D721Med (cell line): ENCODE data around the gene GFRA1.

ENCODE experiments used
- DNase-seq: peaks from one replicate; pipeline ENCODE4 v3.0.0; 2011; ENCODE audit warnings: low spot score; ENCODE audit not compliant: insufficient read length
- FAIRE-seq: peaks from 2 replicates; lab custom pipeline; 2011; peaks lifted over from hg19 to GRCh38; lab: Jason Lieb, UNC
- CTCF ChIP-seq: IDR thresholded peaks from 2 replicates; pipeline ENCODE4 v1.5.1; 2012; ENCODE audit warnings: mild to moderate bottlenecking, control low read depth; ENCODE audit not compliant: insufficient read depth; ENCODE audit errors: missing control alignments

Gene GFRA1

GRCh38 chr10:116287906-116288501 is 15.0 kb upstream of the GFRA1 start:
- FAIRE-seq (no peak), DNase-seq (no peak)
- TF ChIP-seq CTCF, result peak; percentile 90

GRCh38 chr10:116286626-116287200 is 13.7 kb upstream of the GFRA1 start:
- DNase-seq (no peak), FAIRE-seq (no peak)
- TF ChIP-seq CTCF, result no peak

GRCh38 chr10:116281775-116282174 is 8.8 kb upstream of the GFRA1 start:
- no peak for TF ChIP-seq CTCF
- FAIRE-seq (no peak), DNase-seq (no peak)

DNA sequence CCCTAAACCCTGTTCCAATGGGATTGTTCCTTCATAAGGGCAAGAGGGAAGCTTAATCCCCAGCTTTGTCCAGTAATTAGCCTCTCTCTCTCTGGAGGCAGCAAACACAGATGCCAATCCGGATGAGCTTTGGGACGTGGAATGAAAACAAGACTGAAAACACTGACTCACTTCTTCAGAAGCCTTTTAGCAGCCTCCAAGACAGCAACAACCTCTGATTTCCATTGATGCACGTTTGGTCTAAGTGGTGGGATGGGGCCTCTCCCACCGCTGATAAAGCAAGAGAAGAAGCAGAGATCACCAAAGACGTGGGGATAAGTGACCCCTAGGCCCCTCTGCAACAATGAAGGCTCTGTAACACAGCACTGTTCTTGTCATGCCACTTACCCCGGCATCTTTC is 5.8 kb upstream of the GFRA1 start:
- FAIRE-seq, result no peak
- no peak for TF ChIP-seq CTCF
- no peak for DNase-seq

- FAIRE-seq, result no peak
- no peak for TF ChIP-seq CTCF
Observed at GRCh38 chr10:116276981-116277380, 4.0 kb upstream of the GFRA1 start.

DNA sequence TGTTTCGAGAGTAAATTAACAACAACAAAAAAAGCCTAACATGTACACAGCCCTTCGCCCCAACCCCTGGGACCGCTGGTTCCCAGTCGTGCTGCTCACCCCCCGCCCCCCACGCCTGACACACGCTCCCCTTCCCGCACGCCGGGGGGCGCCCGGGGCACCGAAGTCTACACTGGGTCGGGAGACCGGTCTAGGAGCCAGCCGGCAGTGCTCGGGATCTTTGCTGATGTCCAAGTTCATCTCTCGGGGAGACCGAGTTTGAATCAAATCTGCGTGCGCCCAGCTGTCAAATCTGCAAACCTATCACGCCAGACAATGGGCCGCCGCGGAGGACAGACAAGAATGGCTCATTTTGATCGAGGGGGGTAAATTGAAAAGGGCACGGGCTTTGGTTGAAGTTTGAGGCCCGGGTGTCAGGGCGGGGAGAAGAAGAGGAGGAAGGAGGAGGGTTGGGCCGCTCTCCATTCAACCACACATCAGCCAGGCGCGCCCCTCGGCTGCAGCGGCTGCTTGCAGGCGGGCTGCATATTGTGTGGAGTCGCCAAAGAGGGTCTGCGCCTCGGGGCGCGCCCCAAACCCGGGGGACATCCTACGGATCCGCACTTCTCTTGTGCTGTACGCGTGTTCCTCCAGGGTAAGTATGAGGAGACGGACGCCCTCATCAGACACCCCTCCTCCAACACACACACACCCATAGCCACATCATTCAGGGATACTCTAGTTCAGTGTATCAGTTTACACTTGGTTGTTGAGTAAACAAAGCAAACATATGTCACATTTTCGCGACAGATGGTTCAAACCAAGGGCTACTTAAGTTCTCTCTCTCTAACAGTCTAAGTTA is 1.3 kb upstream of the GFRA1 start:
- DNase-seq (no peak), FAIRE-seq (no peak)

More at GRCh38 chr10:116276981-116277380, 4.0 kb upstream of the GFRA1 start:
- no peak for DNase-seq

More for the DNA sequence above, 1.3 kb upstream of the GFRA1 start:
- TF ChIP-seq CTCF, result no peak
